HL-60 (cell line): ENCODE data around the gene CELA3A.
"Not testable (repeated sequence)": the region's sequence is repeated elsewhere in the genome, so short reads cannot be mapped to it uniquely, and the experiment has no call there.

Experiments
- DNase-seq, 2 experiments: peaks; one replicate each; pipeline ENCODE4 v3.0.0-alpha.2; 2010 to 2020; ENCODE audit warnings: low read depth in 1 of 2, low spot score in 1 of 2
- H3K27ac ChIP-seq: fragments of 250-450 bp; sonication (Bioruptor Pico); replicated peaks from 2 replicates; pipeline ENCODE4 v1.5.1; 2020; ENCODE audit warnings: mild to moderate bottlenecking, moderate library complexity
- H3K27me3 ChIP-seq: fragments of 250-450 bp; sonication (Bioruptor Pico); 2 replicates; pipeline ENCODE4 v1.5.1; 2021; ENCODE audit warnings: mild to moderate bottlenecking, moderate library complexity; ENCODE audit not compliant: insufficient read depth, poor library complexity, severe bottlenecking
- H3K4me3 ChIP-seq: replicated peaks from 2 replicates; pipeline ENCODE4 v1.5.1; 2011; ENCODE audit warnings: mild to moderate bottlenecking, control low read depth, low read length; ENCODE audit not compliant: insufficient read depth
- CTCF ChIP-seq: IDR thresholded peaks from one replicate; pipeline ENCODE4 v1.5.1; 2011; ENCODE audit warnings: low read length, control low read depth, inconsistent platforms; ENCODE audit not compliant: insufficient read depth
- GABPA ChIP-seq: IDR thresholded peaks from 2 replicates; pipeline ENCODE4 v1.6.1; 2012; ENCODE audit warnings: low read depth
- POLR2AphosphoS5 ChIP-seq: IDR thresholded peaks from 2 replicates; pipeline ENCODE4 v1.6.1; 2012; ENCODE audit warnings: low read depth
- REST ChIP-seq: IDR thresholded peaks from 2 replicates; pipeline ENCODE4 v1.6.1; 2012; ENCODE audit warnings: low read depth; ENCODE audit not compliant: insufficient replicate concordance
- SPI1 ChIP-seq: IDR thresholded peaks from 2 replicates; pipeline ENCODE4 v1.6.1; 2012; ENCODE audit warnings: low read depth, mild to moderate bottlenecking, borderline replicate concordance

Gene CELA3A

GRCh38 chr1:22030057-22030456 is 28.6 kb downstream of the CELA3A start:
- no peak for DNase-seq
- TF ChIP-seq REST (no peak), CTCF (no peak), SPI1 (no peak), POLR2AphosphoS5 (no peak), GABPA (no peak)

GRCh38 chr1:22030473-22030872 is 29.0 kb downstream of the CELA3A start:
- no peak overlapping the region for H3K4me3 ChIP-seq
- H3K27ac ChIP-seq = no peak overlapping the region
- no peak for DNase-seq
- no peaks in the 10 kb centered on the region for H3K27me3 ChIP-seq
- TF ChIP-seq GABPA (no peak), SPI1 (no peak), POLR2AphosphoS5 (no peak), REST (no peak), CTCF (no peak)

More at GRCh38 chr1:22030057-22030456, 28.6 kb downstream of the CELA3A start:
- H3K27ac ChIP-seq = no peak overlapping the region
- no peaks in the 10 kb centered on the region for H3K27me3 ChIP-seq
- no peak overlapping the region for H3K4me3 ChIP-seq

GRCh38 chr1:22031214-22031962 is 29.9 kb downstream of the CELA3A start:
- Histone ChIP-seq H3K27ac (peak overlapping the region; percentile 45), H3K27me3 (no peaks in the 10 kb centered on the region), H3K4me3 (no peak overlapping the region)
- no peak for DNase-seq
- TF ChIP-seq SPI1 (peak; percentile 69), REST (no peak), CTCF (no peak)

- not testable (repeated sequence) for DNase-seq, H3K4me3 ChIP-seq, H3K27ac ChIP-seq, H3K27me3 ChIP-seq
Measured at GRCh38 chr1:22034834-22035233, 33.4 kb downstream of the CELA3A start.
